Gastroesophageal sphincter (tissue), 3 donors: ENCODE measurements around the gene HPCAL1.

Experiments used
- EP300 ChIP-seq: sonication (generic); formaldehyde crosslinking; IDR thresholded peaks from one replicate; pipeline ENCODE4 v1.6.1; 2017; ENCODE audit warnings: antibody characterized with exemption, mild to moderate bottlenecking
- POLR2A ChIP-seq, 2 donors: fragments of 450-650 bp; IDR thresholded peaks; one replicate each; pipeline ENCODE4 v1.6.1; 2017; ENCODE audit warnings: antibody characterized with exemption in 2 of 2, mild to moderate bottlenecking in 2 of 2, moderate library complexity in 1 of 2
- POLR2AphosphoS5 ChIP-seq: sonication (generic); formaldehyde crosslinking; IDR thresholded peaks from one replicate; pipeline ENCODE4 v1.6.1; 2017; ENCODE audit warnings: antibody characterized with exemption
- TF ChIP-seq, protein P1 (sequence below), 4 experiments: fragments of 200-600 bp in 2 of 4; fragments of 450-650 bp in 2 of 4; sonication (generic) in 1 of 4; IDR thresholded peaks; one replicate each; pipeline ENCODE4 v1.5.1; 2017 to 2019; ENCODE audit warnings: antibody characterized with exemption in 4 of 4, mild to moderate bottlenecking in 2 of 4, moderate library complexity in 2 of 4

DNA sequence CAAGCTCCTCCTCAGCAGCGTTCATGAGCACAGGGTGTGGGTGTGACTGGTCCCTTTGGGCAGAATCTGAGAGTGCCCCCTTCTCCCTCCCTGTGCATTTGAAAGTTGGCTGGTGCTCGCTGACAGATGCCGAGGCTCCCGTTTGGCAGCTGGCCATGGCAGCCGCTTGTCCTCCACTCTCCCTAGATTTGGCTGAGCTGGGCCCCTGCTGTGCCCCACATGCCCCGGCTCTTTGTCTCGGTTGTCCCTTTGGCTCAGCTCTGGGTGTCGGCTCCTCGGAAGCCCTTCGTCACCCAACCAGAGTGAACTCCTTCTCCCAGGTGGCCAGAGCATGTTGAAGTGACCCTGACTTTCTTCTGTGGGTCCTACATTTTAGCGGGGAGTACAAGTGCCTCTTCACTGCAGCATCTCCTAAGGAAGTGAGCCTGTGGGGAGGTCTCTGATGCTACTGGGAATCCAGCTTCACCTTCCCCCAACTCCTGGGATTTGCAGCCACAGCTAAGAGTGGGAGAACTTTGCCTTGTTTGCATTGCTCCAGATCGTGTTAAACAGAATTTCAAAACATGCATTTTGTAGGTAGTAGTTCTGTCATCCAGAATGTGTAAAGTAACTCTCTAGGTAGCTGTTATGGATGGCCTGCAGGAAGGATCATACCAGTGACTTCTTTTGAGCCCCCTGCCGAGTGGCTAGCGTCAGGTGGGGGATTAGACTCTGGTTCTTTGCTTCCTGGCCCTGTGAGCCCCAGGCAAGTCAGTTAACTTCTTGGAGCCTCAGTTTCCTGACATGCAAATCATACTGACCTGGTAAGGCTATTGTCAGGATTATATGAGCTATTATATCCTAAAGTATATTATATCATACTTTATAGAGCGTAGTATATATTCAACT is 24.2 kb downstream of the HPCAL1 start:
- TF ChIP-seq EP300 (no peak), POLR2AphosphoS5 (no peak), POLR2A (IDR thresholded peaks at IDR 0.05) (no peak)
- TF ChIP-seq, protein P1, sequence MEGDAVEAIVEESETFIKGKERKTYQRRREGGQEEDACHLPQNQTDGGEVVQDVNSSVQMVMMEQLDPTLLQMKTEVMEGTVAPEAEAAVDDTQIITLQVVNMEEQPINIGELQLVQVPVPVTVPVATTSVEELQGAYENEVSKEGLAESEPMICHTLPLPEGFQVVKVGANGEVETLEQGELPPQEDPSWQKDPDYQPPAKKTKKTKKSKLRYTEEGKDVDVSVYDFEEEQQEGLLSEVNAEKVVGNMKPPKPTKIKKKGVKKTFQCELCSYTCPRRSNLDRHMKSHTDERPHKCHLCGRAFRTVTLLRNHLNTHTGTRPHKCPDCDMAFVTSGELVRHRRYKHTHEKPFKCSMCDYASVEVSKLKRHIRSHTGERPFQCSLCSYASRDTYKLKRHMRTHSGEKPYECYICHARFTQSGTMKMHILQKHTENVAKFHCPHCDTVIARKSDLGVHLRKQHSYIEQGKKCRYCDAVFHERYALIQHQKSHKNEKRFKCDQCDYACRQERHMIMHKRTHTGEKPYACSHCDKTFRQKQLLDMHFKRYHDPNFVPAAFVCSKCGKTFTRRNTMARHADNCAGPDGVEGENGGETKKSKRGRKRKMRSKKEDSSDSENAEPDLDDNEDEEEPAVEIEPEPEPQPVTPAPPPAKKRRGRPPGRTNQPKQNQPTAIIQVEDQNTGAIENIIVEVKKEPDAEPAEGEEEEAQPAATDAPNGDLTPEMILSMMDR (IDR thresholded peaks at IDR 0.05): no peak
